Smooth muscle cell (in vitro differentiated cells): ENCODE results near the gene ZKSCAN4. TPM values are rescaled to one million over a fixed set of nuclear protein-coding genes. Genes with fewer than 3 reads are reported as not detected.

ENCODE experiments used
- DNase-seq: peaks from one replicate; lab custom pipeline; 2025; ENCODE audit not compliant: unreplicated experiment; lab: John Stamatoyannopoulos, UW
- H2AFZ ChIP-seq: fragments of 200-600 bp; sonication (generic); 2 replicates; pipeline ENCODE4 v1.6.0; 2016; ENCODE audit warnings: antibody characterized with exemption, low read depth, mild to moderate bottlenecking
- H3F3A ChIP-seq: fragments of 200-600 bp; sonication (generic); 2 replicates; pipeline ENCODE4 v1.6.0; 2017; ENCODE audit warnings: antibody characterized with exemption, low read depth
- H3K27ac ChIP-seq: fragments of 200-600 bp; sonication (generic); 2 replicates; pipeline ENCODE4 v1.5.1; 2016; ENCODE audit warnings: low read depth, mild to moderate bottlenecking
- H3K27me3 ChIP-seq: fragments of 200-600 bp; sonication (generic); 2 replicates; pipeline ENCODE4 v1.6.1; 2016; ENCODE audit warnings: low read depth, mild to moderate bottlenecking
- H3K36me3 ChIP-seq: fragments of 200-600 bp; sonication (generic); 2 replicates; pipeline ENCODE4 v1.5.1; 2016; ENCODE audit warnings: low read depth
- H3K4me1 ChIP-seq: fragments of 200-600 bp; sonication (generic); 2 replicates; pipeline ENCODE4 v1.5.1; 2016; ENCODE audit warnings: low read depth
- H3K4me2 ChIP-seq: fragments of 200-600 bp; sonication (generic); 2 replicates; pipeline ENCODE4 v1.6.0; 2016; ENCODE audit warnings: mild to moderate bottlenecking
- H3K4me3 ChIP-seq: fragments of 200-600 bp; sonication (generic); 2 replicates; pipeline ENCODE4 v1.5.1; 2016; ENCODE audit warnings: mild to moderate bottlenecking
- H3K79me2 ChIP-seq: fragments of 200-600 bp; sonication (generic); 2 replicates; pipeline ENCODE4 v1.6.0; 2016; ENCODE audit warnings: low read depth, mild to moderate bottlenecking
- H3K9ac ChIP-seq: fragments of 200-600 bp; sonication (generic); 2 replicates; pipeline ENCODE4 v1.6.0; 2016; ENCODE audit warnings: low read depth
- H3K9me3 ChIP-seq: fragments of 200-600 bp; sonication (generic); replicated peaks from 2 replicates; pipeline ENCODE4 v1.5.1; 2016; ENCODE audit warnings: low read depth
- H4K20me1 ChIP-seq: fragments of 200-600 bp; sonication (generic); 2 replicates; pipeline ENCODE4 v1.6.0; 2016; ENCODE audit warnings: low read depth
- WGBS: methylation state at CpG from one replicate; pipeline ENCODE4 v1.1.7; 2016; ENCODE audit warnings: low lambda C conversion rate; 5-methylcytosine and 5-hydroxymethylcytosine counted together
- polyA plus RNA-seq: library from polyadenylated mRNA; unstranded; fragments of >200 nt; fragmentation: Nextera tagmentation; extraction: Ambion mirVana; gene quantifications from 2 replicates; pipeline ENCODE4 v1.2.1, GENCODE V29; 2016
- total RNA-seq: library from RNA; depleted of rRNA; stranded (reverse); fragments of >200 nt; gene quantifications from 2 replicates; pipeline ENCODE4 v1.2.3, GENCODE V29; 2014
- TF ChIP-seq, protein P1 (sequence below): fragments of 200-600 bp; sonication (generic); IDR thresholded peaks from 2 replicates; pipeline ENCODE4 v1.5.1; 2017; ENCODE audit warnings: borderline replicate concordance, mild to moderate bottlenecking, antibody characterized with exemption; ENCODE audit not compliant: insufficient read depth, poor library complexity, severe bottlenecking

Gene ZKSCAN4
- total and polyA plus RNA-seq, 2 experiments from 2014 or later: 4.5 to 5.2 TPM

DNA sequence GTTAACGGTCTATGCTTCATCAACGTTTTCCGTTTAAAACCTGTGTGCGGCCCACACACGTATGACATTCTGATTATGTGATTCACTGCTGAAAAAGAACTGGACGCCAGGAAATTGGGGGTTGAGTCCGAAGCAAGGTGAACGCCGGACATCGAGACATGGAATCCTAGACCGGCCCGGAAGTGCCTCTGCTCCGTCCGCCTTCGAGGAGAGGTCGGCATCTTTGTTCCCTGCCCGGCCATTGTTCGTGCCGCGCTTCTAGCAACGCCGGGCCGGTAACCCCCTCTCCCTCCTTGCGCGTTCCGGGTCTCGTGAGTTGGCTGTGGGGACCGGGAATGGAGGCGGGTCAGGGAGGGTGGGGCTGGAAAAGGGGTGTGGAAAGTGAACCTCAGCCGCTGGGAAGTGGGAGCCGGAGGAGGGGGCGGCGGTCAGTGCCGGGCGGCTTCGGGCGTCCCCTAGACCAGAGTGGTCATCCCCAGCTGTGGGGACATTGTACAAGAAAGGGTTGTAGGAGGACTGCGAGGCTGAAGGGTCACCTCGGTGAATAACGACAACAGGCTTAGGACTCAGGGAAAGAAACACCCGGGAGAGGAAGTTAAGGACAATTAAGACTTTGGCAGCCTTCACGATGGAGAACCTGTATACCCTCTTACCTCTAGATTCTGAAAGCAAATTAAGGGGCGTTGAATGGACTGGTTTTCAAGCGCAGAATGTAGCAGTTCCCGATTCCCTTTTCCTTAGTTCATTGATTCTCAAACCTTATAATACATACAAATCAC is 26.8 kb downstream of the ZKSCAN4 start, which contains the start of gene ZSCAN9:
TSS of gene ZSCAN9 (plus strand) at position 220 of the 779 bp plus-strand sequence. CDS start 1,810 bp downstream, outside the sequence.
- Histone ChIP-seq H4K20me1 (no peaks in the 10 kb centered on the region), H3K79me2 (peaks cover 10% of the 10 kb centered on the region), H3K27me3 (peaks cover 11% of the 10 kb centered on the region), H3K36me3 (peaks cover 7% of the 10 kb centered on the region), H3K9ac (peak within 1 kb of the TSS; percentile 46), H2AFZ (peak within 1 kb of the TSS; percentile 93), H3K9me3 (no peaks in the 10 kb centered on the region), H3K4me3 (peak within 1 kb of the TSS; percentile 96), H3F3A (no peaks in the 10 kb centered on the region), H3K4me1 (peaks cover 14% of the 10 kb centered on the region), H3K4me2 (peak within 1 kb of the TSS; percentile 98), H3K27ac (peak within 1 kb of the TSS; percentile 40)
- TF ChIP-seq, protein P1, sequence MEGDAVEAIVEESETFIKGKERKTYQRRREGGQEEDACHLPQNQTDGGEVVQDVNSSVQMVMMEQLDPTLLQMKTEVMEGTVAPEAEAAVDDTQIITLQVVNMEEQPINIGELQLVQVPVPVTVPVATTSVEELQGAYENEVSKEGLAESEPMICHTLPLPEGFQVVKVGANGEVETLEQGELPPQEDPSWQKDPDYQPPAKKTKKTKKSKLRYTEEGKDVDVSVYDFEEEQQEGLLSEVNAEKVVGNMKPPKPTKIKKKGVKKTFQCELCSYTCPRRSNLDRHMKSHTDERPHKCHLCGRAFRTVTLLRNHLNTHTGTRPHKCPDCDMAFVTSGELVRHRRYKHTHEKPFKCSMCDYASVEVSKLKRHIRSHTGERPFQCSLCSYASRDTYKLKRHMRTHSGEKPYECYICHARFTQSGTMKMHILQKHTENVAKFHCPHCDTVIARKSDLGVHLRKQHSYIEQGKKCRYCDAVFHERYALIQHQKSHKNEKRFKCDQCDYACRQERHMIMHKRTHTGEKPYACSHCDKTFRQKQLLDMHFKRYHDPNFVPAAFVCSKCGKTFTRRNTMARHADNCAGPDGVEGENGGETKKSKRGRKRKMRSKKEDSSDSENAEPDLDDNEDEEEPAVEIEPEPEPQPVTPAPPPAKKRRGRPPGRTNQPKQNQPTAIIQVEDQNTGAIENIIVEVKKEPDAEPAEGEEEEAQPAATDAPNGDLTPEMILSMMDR: no peak
- peak; percentile 31 for DNase-seq
- WGBS: 1% methylated on average over 45 of the region's 45 CpGs

DNA sequence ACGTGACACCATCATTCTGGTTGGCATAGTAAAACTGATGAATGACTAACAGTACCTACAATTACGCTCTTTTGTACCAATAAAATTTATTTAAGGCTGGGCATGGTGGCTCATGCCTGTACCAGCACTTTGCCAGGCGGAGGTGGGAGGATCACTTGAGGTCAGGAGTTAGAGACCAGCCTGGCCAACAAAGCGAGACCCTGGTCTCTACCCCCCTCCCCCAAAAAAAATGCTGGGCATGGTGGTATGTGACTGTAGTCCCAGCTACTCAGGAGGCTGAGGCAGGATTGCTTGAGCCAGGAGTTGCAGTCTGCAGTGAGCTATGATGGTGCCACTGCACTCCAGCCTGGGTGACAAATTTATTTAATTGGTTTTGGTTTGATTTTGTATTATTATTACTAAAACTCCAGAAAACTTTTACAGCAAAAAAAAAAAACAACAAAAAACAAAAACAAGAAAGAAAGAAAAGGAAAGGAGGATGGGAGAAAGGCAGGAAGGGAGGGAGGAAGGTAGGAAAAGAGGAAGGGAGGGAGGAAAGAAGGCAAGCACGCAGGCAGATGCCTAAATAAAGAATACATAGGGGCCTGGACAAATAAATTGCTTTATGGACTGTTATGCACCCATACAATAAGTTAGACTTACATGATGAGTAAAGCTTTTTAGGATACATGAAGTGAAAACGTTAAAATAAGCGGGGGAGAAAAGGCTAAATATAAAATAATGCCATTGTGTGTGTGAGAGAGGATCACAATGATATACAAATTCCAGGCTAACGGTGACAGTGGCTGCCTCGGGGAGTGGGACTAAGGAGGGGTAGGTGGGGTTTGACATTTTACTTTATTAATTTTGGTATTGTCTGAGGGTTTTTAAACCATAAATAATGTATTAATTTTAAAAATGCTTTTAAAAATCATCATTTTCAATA is 27.7 kb downstream of the ZKSCAN4 start:
- H3K27ac ChIP-seq: peak overlapping the region; percentile 40

DNA sequence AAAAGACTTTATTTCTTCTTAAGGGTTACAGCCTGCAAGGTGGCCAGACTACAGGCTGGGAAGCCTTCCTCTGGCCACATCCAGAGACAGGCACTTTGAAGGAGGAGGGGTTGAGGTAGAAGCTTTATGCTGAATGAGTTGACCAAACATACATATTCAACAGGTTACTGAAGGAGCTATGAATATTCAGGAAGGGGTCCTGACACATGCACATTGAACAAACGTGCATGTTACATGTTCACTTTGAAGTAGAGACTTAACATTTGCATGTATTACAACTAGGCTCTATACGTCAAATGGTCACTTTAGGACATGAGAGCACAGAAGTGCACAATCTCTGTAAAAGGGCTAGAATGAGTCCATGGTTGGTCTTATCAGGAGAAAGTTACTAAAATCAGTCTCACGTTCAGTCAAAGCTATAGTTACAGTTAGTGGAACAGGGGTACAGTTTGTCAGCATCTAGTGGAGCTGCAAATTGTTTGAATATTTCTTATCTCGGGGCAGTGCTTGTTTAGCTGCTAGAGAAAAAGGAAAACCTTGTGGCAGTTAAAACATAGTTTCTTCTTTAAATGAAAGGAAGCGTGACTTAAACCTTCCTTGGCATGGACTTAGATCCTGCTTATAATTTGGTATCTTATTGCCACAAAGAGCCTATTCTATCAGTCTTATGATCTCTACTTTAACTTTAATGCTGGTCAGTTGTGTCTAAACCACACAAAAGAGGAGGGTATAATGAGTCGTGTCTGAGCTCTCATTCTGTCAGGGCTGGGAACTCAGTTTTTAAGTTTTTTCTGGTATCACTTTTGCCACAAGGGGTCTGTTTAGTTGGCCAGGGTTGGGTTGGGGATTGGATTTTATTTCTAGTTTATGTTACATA is 31.6 kb downstream of the ZKSCAN4 start:
- Histone ChIP-seq H2AFZ (peak overlapping the region; percentile 34), H3K9me3 (no peaks in the 10 kb centered on the region), H3K79me2 (no peaks in the 10 kb centered on the region), H4K20me1 (no peaks in the 10 kb centered on the region), H3K4me3 (no peak overlapping the region), H3K4me1 (peaks cover 9% of the 10 kb centered on the region), H3K27me3 (peaks cover 26% of the 10 kb centered on the region), H3F3A (no peaks in the 10 kb centered on the region), H3K27ac (no peak overlapping the region), H3K4me2 (no peak overlapping the region), H3K36me3 (no peaks in the 10 kb centered on the region), H3K9ac (no peak overlapping the region)
- TF ChIP-seq, protein P1: no peak
- DNase-seq: no peak
- WGBS: 58% methylated on average over 6 of the region's 6 CpGs

More for the DNA sequence above, 27.7 kb downstream of the ZKSCAN4 start:
- Histone ChIP-seq H3K4me2 (peak overlapping the region; percentile 98), H3F3A (no peaks in the 10 kb centered on the region), H3K4me1 (peaks cover 14% of the 10 kb centered on the region), H2AFZ (peak overlapping the region; percentile 93), H4K20me1 (no peaks in the 10 kb centered on the region), H3K36me3 (peaks cover 7% of the 10 kb centered on the region), H3K4me3 (peak overlapping the region; percentile 96), H3K9me3 (no peaks in the 10 kb centered on the region), H3K79me2 (peaks cover 10% of the 10 kb centered on the region), H3K9ac (peak overlapping the region; percentile 46), H3K27me3 (peaks cover 17% of the 10 kb centered on the region)
- no peak for DNase-seq
- 60% methylated on average over 9 of the region's 9 CpGs for WGBS
- TF ChIP-seq, protein P1: no peak
